GM12878 (cell line): Measurements from ENCODE around the gene TGFB2. TPM values are rescaled to one million over a fixed set of nuclear protein-coding genes. Genes with fewer than 3 reads are reported as not detected.

ENCODE experiments used
- ATAC-seq: fragments of 200-7000 bp; cut with Tn5 transposase; 3 replicates; pipeline ENCODE4 v1.9.1; 2020; ENCODE audit warnings: mild to moderate bottlenecking, moderate library complexity
- BruUV-seq: library from RNA; stranded (reverse); fragments of 400-500 nt; replicated peaks from 2 replicates; lab custom pipeline; 2021; lab: Mats Ljungman, UMichigan
- CTCF ChIA-PET: fragments of 300-600 bp; sonication (Branson Sonifier 250); formaldehyde crosslinking; extraction: SDS; loops from one replicate; lab custom pipeline; 2021; ENCODE audit warnings: inconsistent platforms; lab: Yijun Ruan, JAX
- POLR2A ChIA-PET: fragments of 350-600 bp; formaldehyde crosslinking; extraction: SDS; loops from one replicate; lab custom pipeline; 2021; ENCODE audit warnings: inconsistent platforms; lab: Charles Lee
- RAD21 ChIA-PET: fragments of 300-600 bp; sonication (Branson Sonifier 250); formaldehyde crosslinking; loops from one replicate; lab custom pipeline; 2023; ENCODE audit warnings: antibody characterized with exemption; ENCODE audit not compliant: unreplicated experiment; lab: Charles Lee
- SMC1A ChIA-PET: fragments of 300-600 bp; sonication (Branson Sonifier 250); formaldehyde crosslinking; loops from one replicate; lab custom pipeline; 2023; ENCODE audit not compliant: unreplicated experiment, uncharacterized antibody; lab: Charles Lee
- DNase-seq: peaks from one replicate; pipeline ENCODE4 v3.0.0-alpha.2; 2011; ENCODE audit warnings: low read depth, low spot score
- FAIRE-seq: peaks from 3 replicates; lab custom pipeline; 2011; peaks lifted over from hg19 to GRCh38; lab: Jason Lieb, UNC
- H2AFZ ChIP-seq: 2 replicates; pipeline ENCODE4 v1.6.0; 2011; ENCODE audit warnings: low read depth, low read length, control low read depth; ENCODE audit not compliant: control insufficient read depth
- H3K27ac ChIP-seq: 2 replicates; pipeline ENCODE4 v1.5.1; 2011; ENCODE audit warnings: control low read depth; ENCODE audit not compliant: control insufficient read depth, insufficient read depth
- H3K27me3 ChIP-seq, 2 experiments: replicated peaks in 1 of 2; 2 replicates each; pipeline versions ENCODE4 v1.6.0 to v1.6.1; 2011; ENCODE audit warnings: low read length in 1 of 2; ENCODE audit not compliant: control insufficient read depth in 2 of 2, insufficient read depth in 2 of 2
- H3K36me3 ChIP-seq, 2 experiments: 2 replicates each; pipeline ENCODE4 v1.5.1; 2011; ENCODE audit warnings: low read length in 1 of 2; ENCODE audit not compliant: control insufficient read depth in 2 of 2, insufficient read depth in 2 of 2
- H3K4me1 ChIP-seq: 2 replicates; pipeline ENCODE4 v1.6.1; 2011; ENCODE audit warnings: mild to moderate bottlenecking, low read length, moderate library complexity, mixed read lengths; ENCODE audit not compliant: control insufficient read depth, insufficient read depth
- H3K4me2 ChIP-seq: 2 replicates; pipeline ENCODE4 v1.6.0; 2011; ENCODE audit warnings: control low read depth; ENCODE audit not compliant: control insufficient read depth, insufficient read depth
- H3K4me3 ChIP-seq: fragments of 200-600 bp; sonication (generic); 2 replicates; pipeline ENCODE4 v1.5.1; 2016
- H3K79me2 ChIP-seq: 2 replicates; pipeline ENCODE4 v1.6.0; 2011; ENCODE audit warnings: low read length; ENCODE audit not compliant: control insufficient read depth, insufficient read depth
- H3K9ac ChIP-seq: 2 replicates; pipeline ENCODE4 v1.8.0; 2011; ENCODE audit warnings: low read length, control low read depth, mixed read lengths; ENCODE audit not compliant: control insufficient read depth, insufficient read depth
- H3K9me3 ChIP-seq: replicated peaks from 3 replicates; pipeline ENCODE4 v1.5.1; 2011; ENCODE audit warnings: mild to moderate bottlenecking, low read length; ENCODE audit not compliant: control insufficient read depth, insufficient read depth
- H4K20me1 ChIP-seq: 2 replicates; pipeline ENCODE4 v1.6.0; 2011; ENCODE audit not compliant: control insufficient read depth, insufficient read depth
- CHD2 ChIP-seq: IDR thresholded peaks from 2 replicates; pipeline ENCODE4 v1.6.1; 2011; ENCODE audit warnings: low read depth, low read length, improper control_type of control experiment, borderline replicate concordance
- EGR1 ChIP-seq, 2 experiments: IDR thresholded peaks; 1 replicate in 1 of 2; 2 replicates in 1 of 2; pipeline ENCODE4 v1.6.1; 2011 to 2012; ENCODE audit warnings: low read depth in 2 of 2, low read length in 2 of 2, borderline replicate concordance in 1 of 2, mild to moderate bottlenecking in 1 of 2, moderate library complexity in 1 of 2
- FOXM1 ChIP-seq: IDR thresholded peaks from 2 replicates; pipeline ENCODE4 v1.6.1; 2012; ENCODE audit warnings: low read depth, mild to moderate bottlenecking, inconsistent platforms, low read length, moderate library complexity
- NFYB ChIP-seq: IDR thresholded peaks from 2 replicates; pipeline ENCODE4 v1.6.1; 2011; ENCODE audit warnings: low read depth, mild to moderate bottlenecking, low read length, improper control_type of control experiment, moderate library complexity; ENCODE audit not compliant: insufficient read depth
- PAX5 ChIP-seq: IDR thresholded peaks from 2 replicates; pipeline ENCODE4 v1.6.1; 2011; ENCODE audit warnings: low read depth, low read length, borderline replicate concordance
- PBX3 ChIP-seq: IDR thresholded peaks from 2 replicates; pipeline ENCODE4 v1.6.1; 2011; ENCODE audit warnings: mild to moderate bottlenecking, low read depth, low read length, moderate library complexity; ENCODE audit not compliant: insufficient replicate concordance
- PML ChIP-seq: IDR thresholded peaks from 2 replicates; pipeline ENCODE4 v1.6.1; 2012; ENCODE audit warnings: low read length, inconsistent platforms
- SREBF1 ChIP-seq: IDR thresholded peaks from 2 replicates; pipeline ENCODE4 v1.6.1; 2012; ENCODE audit warnings: mild to moderate bottlenecking, low read length
- SREBF2 ChIP-seq: IDR thresholded peaks from 2 replicates; pipeline ENCODE4 v1.6.1; 2012; ENCODE audit warnings: mild to moderate bottlenecking, low read length
- TAF1 ChIP-seq: IDR thresholded peaks from 2 replicates; pipeline ENCODE4 v1.6.1; 2011; ENCODE audit warnings: mild to moderate bottlenecking, low read depth, low read length, borderline replicate concordance
- TBL1XR1 ChIP-seq: IDR thresholded peaks from 2 replicates; pipeline ENCODE4 v1.6.1; 2012; ENCODE audit warnings: low read depth, low read length, improper control_type of control experiment
- YBX1 ChIP-seq: fragments of 450-650 bp; IDR thresholded peaks from 2 replicates; pipeline ENCODE4 v1.6.1; 2016; ENCODE audit warnings: antibody characterized with exemption
- ZNF207 ChIP-seq: fragments of 450-650 bp; IDR thresholded peaks from 2 replicates; pipeline ENCODE4 v1.6.1; 2014; ENCODE audit warnings: antibody characterized with exemption, mild to moderate bottlenecking, borderline replicate concordance
- WGBS: methylation state at CpG from one replicate; pipeline ENCODE4 v1.1.6; 2016; ENCODE audit warnings: low lambda C conversion rate; ENCODE audit not compliant: insufficient replicate concordance, insufficient coverage; ENCODE audit errors: missing lambda C conversion rate; 5-methylcytosine and 5-hydroxymethylcytosine counted together
- in situ Hi-C: fragments of 300-500 bp; cut with MboI; formaldehyde crosslinking; loops from 9 replicates; pipeline ENCODE4 v1.14.3; 2018; ENCODE audit warnings: mixed read lengths
- intact Hi-C: fragments of 100-400 bp; cut with micrococcal nuclease; formaldehyde crosslinking; loops from one replicate; pipeline ENCODE4 v1.14.2; 2022; ENCODE audit not compliant: unreplicated experiment
- polyA plus RNA-seq, 11 experiments: library from polyadenylated mRNA; depleted of rRNA in 4 of 11; unstranded in 6 of 11; stranded (reverse) in 5 of 11; fragments of >200 nt; fragmentation: Nextera tagmentation in 4 of 11; fragmentation: Illumina TruSeq in 1 of 11; extraction: Ambion mirVana in 4 of 11; extraction: Trizol in 1 of 11; gene quantifications; 1 replicate in 1 of 11; 2 replicates in 10 of 11; pipeline versions ENCODE4 v1.2.1 to v1.2.3, GENCODE V29; 2011 to 2016; ENCODE audit warnings: inconsistent platforms in 2 of 11, missing spikeins in 2 of 11, low read depth in 1 of 11
- total RNA-seq, 4 experiments: library from RNA; depleted of rRNA in 3 of 4; stranded (reverse); fragments of >200 nt in 3 of 4; fragmentation: Illumina TruSeq in 1 of 4; extraction: Trizol in 1 of 4; gene quantifications; 2 replicates each; pipeline versions ENCODE4 v1.2.1 to v1.2.3, GENCODE V29; 2013 to 2021
- TF ChIP-seq, protein P1 (sequence below): fragments of 450-650 bp; IDR thresholded peaks from 2 replicates; pipeline ENCODE4 v1.6.1; 2018; ENCODE audit warnings: mild to moderate bottlenecking, low read depth, moderate library complexity; ENCODE audit not compliant: partially characterized antibody

Gene TGFB2
- total and polyA plus RNA-seq, 10 of the 15 experiments (the other 5 are each of a cell fraction or from before 2014, with no cell fraction given): 0.03 to 0.11 (median 0.04) TPM; not detected in 6

DNA sequence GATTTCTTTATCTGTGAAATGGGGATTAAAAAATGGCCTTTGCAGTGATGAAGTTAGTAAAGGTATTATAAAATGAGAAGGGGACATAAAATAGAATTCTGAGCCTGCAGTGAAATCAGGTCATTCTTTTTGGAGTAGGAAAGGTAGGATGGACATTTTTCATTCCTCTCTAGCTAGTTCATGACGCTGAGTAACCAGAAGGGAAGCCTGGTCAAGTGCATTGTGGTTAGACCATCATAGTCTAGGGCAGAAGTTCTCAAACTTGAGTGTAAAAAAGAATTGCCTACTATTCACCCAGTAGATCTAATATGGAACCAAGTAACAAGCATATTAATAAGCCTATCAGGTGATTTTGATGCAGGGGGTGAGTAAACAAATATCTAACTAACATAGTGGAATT, 50.8 kb downstream of the TGFB2 start (continued):
- TF ChIP-seq PML (no peak), TAF1 (no peak)

- intact Hi-C loops: no loop called here
- ATAC-seq (no peak), FAIRE-seq (no peak), DNase-seq (no peak)
- in situ Hi-C loops: no loop called here
- ChIA-PET POLR2A (no interaction called here), CTCF (no interaction called here), SMC1A (no interaction called here), RAD21 (no interaction called here)
- Histone ChIP-seq H4K20me1 (no peaks in the 10 kb centered on the region), H3K4me1 (no peaks in the 10 kb centered on the region), H3K36me3 (no peaks in the 10 kb centered on the region), H2AFZ (no peak overlapping the region), H3K4me2 (no peak overlapping the region), H3K9me3 (no peaks in the 10 kb centered on the region), H3K27ac (no peak overlapping the region), H3K4me3 (no peak overlapping the region), H3K79me2 (no peaks in the 10 kb centered on the region), H3K9ac (no peak overlapping the region), H3K27me3 (no peaks in the 10 kb centered on the region)
- no TSS peak for BruUV-seq
- WGBS: 43% methylated on average over 8 of the region's 8 CpGs
- TF ChIP-seq FOXM1 (no peak), PBX3 (no peak), SREBF2 (no peak), NFYB (no peak), YBX1 (no peak), EGR1 (IDR thresholded peaks at IDR 0.05; ENCODE audit: borderline replicate concordance in 1 of 2, low read depth in 2 of 2, low read length in 2 of 2) (no peak), SREBF1 (no peak), ZNF207 (no peak), PAX5 (no peak), CHD2 (no peak), TBL1XR1 (no peak)
- TF ChIP-seq, protein P1, sequence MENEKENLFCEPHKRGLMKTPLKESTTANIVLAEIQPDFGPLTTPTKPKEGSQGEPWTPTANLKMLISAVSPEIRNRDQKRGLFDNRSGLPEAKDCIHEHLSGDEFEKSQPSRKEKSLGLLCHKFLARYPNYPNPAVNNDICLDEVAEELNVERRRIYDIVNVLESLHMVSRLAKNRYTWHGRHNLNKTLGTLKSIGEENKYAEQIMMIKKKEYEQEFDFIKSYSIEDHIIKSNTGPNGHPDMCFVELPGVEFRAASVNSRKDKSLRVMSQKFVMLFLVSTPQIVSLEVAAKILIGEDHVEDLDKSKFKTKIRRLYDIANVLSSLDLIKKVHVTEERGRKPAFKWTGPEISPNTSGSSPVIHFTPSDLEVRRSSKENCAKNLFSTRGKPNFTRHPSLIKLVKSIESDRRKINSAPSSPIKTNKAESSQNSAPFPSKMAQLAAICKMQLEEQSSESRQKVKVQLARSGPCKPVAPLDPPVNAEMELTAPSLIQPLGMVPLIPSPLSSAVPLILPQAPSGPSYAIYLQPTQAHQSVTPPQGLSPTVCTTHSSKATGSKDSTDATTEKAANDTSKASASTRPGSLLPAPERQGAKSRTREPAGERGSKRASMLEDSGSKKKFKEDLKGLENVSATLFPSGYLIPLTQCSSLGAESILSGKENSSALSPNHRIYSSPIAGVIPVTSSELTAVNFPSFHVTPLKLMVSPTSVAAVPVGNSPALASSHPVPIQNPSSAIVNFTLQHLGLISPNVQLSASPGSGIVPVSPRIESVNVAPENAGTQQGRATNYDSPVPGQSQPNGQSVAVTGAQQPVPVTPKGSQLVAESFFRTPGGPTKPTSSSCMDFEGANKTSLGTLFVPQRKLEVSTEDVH: no peak
These were observed 52.7 kb downstream of the TGFB2 start for GRCh38 chr1:218397752-218398339.
